ENCODE results near the gene PRMT2. TPM values are rescaled to one million over a fixed set of nuclear protein-coding genes. Genes with fewer than 3 reads are reported as not detected.
A peak's percentile ranks its signal among the peaks of the same experiment; 100 is the strongest.

The PRMT2 gene
- total and polyA plus RNA-seq, 2 donors (not counting 1 experiment from before 2014, with no cell fraction given) = 152 to 169 TPM

DNA sequence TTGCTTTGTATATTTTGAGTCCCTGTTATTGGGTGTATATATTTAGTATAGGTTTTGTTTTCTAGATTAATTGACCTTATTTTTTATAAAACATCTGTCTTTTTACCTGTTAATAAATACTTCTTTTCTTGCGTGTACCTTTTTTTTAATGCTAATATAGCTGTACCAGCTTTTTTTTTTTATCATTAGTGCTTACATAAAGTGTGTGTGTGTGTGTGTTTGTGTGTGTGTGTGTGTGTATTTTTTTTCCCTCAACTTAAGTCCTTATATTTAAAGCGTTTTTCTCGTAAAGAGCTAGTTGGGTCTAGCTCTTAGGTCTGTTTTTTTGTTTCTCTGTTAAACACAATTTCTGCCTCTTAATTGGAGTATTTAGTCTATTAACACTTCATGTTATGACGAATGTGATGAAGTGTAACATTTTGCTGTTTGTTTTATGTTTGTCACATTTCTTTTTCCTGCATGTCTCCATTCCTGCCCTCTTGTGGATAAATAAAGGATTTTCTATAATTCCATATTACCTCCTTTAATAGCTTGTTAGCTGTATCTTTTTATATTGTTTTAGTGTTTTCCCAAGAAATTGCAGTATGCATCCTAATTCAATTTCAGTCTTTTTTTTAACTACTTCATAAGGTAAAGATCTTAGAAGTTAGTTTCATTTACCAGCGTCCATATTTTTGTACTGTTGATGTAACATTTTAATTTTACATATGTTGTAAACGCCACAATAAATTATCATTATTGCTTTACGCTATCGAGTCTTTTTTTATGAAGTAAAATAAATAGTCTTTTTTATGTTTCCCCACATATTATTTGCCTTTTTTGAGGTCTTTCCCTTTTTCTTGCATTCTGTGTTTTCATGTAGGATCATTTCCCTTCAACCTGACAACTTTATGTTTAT is 4.3 kb downstream of the PRMT2 start:
- Histone ChIP-seq H3K4me3 (replicated peaks in 1 of 4; ENCODE audit: control extremely low read depth in 1 of 4, insufficient read depth in 1 of 4, low read depth in 3 of 4, low read length in 4 of 4) (no peak overlapping the region), H3K4me2 (ENCODE audit: extremely low read depth, insufficient read depth, low read length) (no peak overlapping the region), H3K9ac (ENCODE audit: insufficient read depth, low read length) (no peak overlapping the region), H4K20me1 (ENCODE audit: control insufficient read depth, extremely low read depth, insufficient read depth, low read length) (peaks cover 4% of the 10 kb centered on the region), H3K9me3 (ENCODE audit: control insufficient read depth, insufficient read depth, low read depth, low read length) (no peaks in the 10 kb centered on the region), H3K27me3 (ENCODE audit: control insufficient read depth, insufficient read depth, low read length) (no peaks in the 10 kb centered on the region), H3K79me2 (ENCODE audit: control insufficient read depth, insufficient read depth, low read length) (peaks cover 58% of the 10 kb centered on the region), H3K27ac (ENCODE audit: insufficient read depth, low read length) (no peak overlapping the region), H2AFZ (ENCODE audit: low read length) (no peak overlapping the region), H3K4me1 (ENCODE audit: control insufficient read depth, extremely low read depth, insufficient read depth, low read length) (peaks cover 4% of the 10 kb centered on the region), H3K36me3 (ENCODE audit: control insufficient read depth, insufficient read depth, low read length) (peaks cover 15% of the 10 kb centered on the region)
- TF ChIP-seq CTCF (conservative IDR thresholded peaks at IDR 0.05 in 1 of 2, IDR thresholded peaks at IDR 0.05 in 1 of 2; ENCODE audit: low read depth in 1 of 2, low read length in 2 of 2) (peak in 1 of 2 donors; percentile 40), EZH2 (IDR thresholded peaks at IDR 0.05; ENCODE audit: low read length, missing control alignments) (no peak)
- peak; percentile 10 to 49 for DNase-seq (ENCODE audit: low read depth in 2 of 2)

- Histone ChIP-seq H3K79me2 (ENCODE audit: control insufficient read depth, insufficient read depth, low read length) (peaks cover 47% of the 10 kb centered on the region), H3K9me3 (ENCODE audit: control insufficient read depth, insufficient read depth, low read depth, low read length) (no peaks in the 10 kb centered on the region), H2AFZ (ENCODE audit: low read length) (no peak overlapping the region), H3K4me1 (ENCODE audit: control insufficient read depth, extremely low read depth, insufficient read depth, low read length) (peaks cover 4% of the 10 kb centered on the region), H3K36me3 (ENCODE audit: control insufficient read depth, insufficient read depth, low read length) (peaks cover 22% of the 10 kb centered on the region), H3K27me3 (ENCODE audit: control insufficient read depth, insufficient read depth, low read length) (no peaks in the 10 kb centered on the region), H4K20me1 (ENCODE audit: control insufficient read depth, extremely low read depth, insufficient read depth, low read length) (peaks cover 4% of the 10 kb centered on the region), H3K27ac (ENCODE audit: insufficient read depth, low read length) (no peak overlapping the region), H3K9ac (ENCODE audit: insufficient read depth, low read length) (no peak overlapping the region), H3K4me2 (ENCODE audit: extremely low read depth, insufficient read depth, low read length) (no peak overlapping the region), H3K4me3 (replicated peaks in 1 of 4; ENCODE audit: control extremely low read depth in 1 of 4, insufficient read depth in 1 of 4, low read depth in 3 of 4, low read length in 4 of 4) (no peak overlapping the region)
- DNase-seq (ENCODE audit: low read depth in 2 of 2) = peak in 1 of 2 donors; percentile 4
- TF ChIP-seq EZH2 (IDR thresholded peaks at IDR 0.05; ENCODE audit: low read length, missing control alignments) = no peak
- TF ChIP-seq CTCF (conservative IDR thresholded peaks at IDR 0.05 in 1 of 2, IDR thresholded peaks at IDR 0.05 in 1 of 2; ENCODE audit: low read depth in 1 of 2, low read length in 2 of 2) = no peak
Measured at GRCh38 chr21:46641656-46642055, 6.2 kb downstream of the PRMT2 start.

DNA sequence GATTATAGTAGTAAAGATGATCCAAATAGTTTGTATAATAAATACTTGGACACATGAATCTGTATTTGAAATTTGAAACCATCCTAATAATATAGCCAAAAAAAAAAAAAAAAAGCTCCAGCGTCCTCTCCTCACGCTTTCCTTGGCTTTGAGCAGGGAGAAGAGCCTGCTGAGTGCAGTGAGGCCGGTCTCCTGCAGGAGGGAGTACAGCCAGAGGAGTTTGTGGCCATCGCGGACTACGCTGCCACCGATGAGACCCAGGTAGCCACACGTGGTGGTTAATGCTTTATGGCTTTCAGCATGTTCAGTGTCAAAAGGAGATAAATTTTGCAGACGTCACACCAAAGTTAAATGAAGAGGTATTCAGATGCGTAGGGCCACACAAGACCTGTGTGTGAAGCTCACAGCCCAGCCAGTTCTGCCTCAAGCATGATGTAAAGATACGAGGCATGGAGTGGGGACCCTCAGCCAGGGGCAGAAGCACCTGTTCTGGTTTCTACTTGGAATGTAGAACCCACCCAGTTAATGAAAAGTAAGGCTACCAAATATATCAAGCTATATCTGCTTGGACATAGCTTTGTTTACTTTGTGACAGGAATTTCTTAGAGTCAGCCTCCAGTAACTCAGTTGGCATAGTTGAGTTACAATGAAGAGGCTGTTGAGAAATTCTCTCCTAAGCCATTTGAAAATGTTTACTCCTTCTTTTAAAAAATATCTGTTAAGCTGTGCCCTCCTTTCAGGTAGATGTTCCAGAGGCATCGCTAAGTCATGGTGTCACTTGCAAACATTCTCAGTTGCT is 8.1 kb downstream of the PRMT2 start:
- DNase-seq (ENCODE audit: low read depth in 2 of 2) = no peak
- H3K9ac ChIP-seq (ENCODE audit: insufficient read depth, low read length) = no peak overlapping the region
- no peaks in the 10 kb centered on the region for H3K9me3 ChIP-seq (ENCODE audit: control insufficient read depth, insufficient read depth, low read depth, low read length)
- H3K4me2 ChIP-seq (ENCODE audit: extremely low read depth, insufficient read depth, low read length) = no peak overlapping the region
- no peaks in the 10 kb centered on the region for H3K27me3 ChIP-seq (ENCODE audit: control insufficient read depth, insufficient read depth, low read length)
- peaks cover 2% of the 10 kb centered on the region for H4K20me1 ChIP-seq (ENCODE audit: control insufficient read depth, extremely low read depth, insufficient read depth, low read length)
- no peak overlapping the region for H3K4me3 ChIP-seq (replicated peaks in 1 of 4; ENCODE audit: control extremely low read depth in 1 of 4, insufficient read depth in 1 of 4, low read depth in 3 of 4, low read length in 4 of 4)
- TF ChIP-seq EZH2 (IDR thresholded peaks at IDR 0.05; ENCODE audit: low read length, missing control alignments) = no peak
- no peak for TF ChIP-seq CTCF (conservative IDR thresholded peaks at IDR 0.05 in 1 of 2, IDR thresholded peaks at IDR 0.05 in 1 of 2; ENCODE audit: low read depth in 1 of 2, low read length in 2 of 2)
- peaks cover 37% of the 10 kb centered on the region for H3K79me2 ChIP-seq (ENCODE audit: control insufficient read depth, insufficient read depth, low read length)
- H3K4me1 ChIP-seq (ENCODE audit: control insufficient read depth, extremely low read depth, insufficient read depth, low read length) = no peaks in the 10 kb centered on the region
- no peak overlapping the region for H2AFZ ChIP-seq (ENCODE audit: low read length)
- peaks cover 27% of the 10 kb centered on the region for H3K36me3 ChIP-seq (ENCODE audit: control insufficient read depth, insufficient read depth, low read length)
- H3K27ac ChIP-seq (ENCODE audit: insufficient read depth, low read length) = no peak overlapping the region
